ENCODE results near the gene POF1B.

The POF1B gene, protein sequence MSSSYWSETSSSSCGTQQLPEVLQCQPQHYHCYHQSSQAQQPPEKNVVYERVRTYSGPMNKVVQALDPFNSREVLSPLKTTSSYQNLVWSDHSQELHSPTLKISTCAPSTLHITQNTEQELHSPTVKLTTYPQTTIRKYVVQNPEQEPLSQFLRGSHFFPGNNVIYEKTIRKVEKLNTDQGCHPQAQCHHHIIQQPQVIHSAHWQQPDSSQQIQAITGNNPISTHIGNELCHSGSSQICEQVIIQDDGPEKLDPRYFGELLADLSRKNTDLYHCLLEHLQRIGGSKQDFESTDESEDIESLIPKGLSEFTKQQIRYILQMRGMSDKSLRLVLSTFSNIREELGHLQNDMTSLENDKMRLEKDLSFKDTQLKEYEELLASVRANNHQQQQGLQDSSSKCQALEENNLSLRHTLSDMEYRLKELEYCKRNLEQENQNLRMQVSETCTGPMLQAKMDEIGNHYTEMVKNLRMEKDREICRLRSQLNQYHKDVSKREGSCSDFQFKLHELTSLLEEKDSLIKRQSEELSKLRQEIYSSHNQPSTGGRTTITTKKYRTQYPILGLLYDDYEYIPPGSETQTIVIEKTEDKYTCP

DNA sequence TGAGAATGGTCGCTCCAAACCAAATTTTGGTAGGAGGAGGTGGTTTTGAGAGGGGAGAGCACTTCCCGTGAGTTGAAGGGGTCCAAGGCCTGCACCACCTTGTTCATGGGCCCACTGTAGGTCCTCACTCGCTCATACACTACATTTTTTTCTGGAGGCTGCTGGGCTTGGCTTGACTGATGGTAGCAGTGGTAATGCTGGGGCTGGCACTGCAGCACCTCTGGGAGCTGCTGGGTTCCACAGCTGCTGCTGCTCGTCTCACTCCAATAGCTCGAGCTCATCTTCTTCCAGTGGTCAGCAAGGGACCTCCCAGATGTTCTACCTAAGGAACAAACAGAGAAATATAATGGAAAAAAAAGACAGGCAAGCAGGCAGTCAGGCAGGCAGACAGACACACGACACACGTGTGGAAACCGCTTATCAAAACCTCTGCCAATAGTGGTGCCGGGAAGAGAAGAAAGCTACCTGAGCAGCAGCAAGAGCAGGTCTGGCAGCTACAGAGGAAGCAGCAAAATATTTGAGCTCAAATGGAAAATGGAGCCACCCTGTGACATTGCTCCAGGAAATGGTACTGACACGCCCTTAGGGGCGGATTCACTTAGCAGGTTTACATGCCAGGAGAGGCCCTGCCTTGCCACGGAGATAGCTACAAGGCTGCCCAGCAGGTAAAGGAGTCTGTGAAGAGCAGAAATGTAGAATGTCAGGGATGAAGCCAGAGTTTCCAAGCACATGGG is at the start of gene POF1B:
Gene POF1B (minus strand): TSS at position 492 of the 734 bp plus-strand sequence. CDS start 211 bp downstream, at position 281.
- no peak within 1 kb of the TSS for H3K4me3 ChIP-seq (ENCODE audit: low read depth in 1 of 2, low read length in 1 of 2)
- no peak within 1 kb of the TSS for H3K27ac ChIP-seq
- no peaks in the 10 kb centered on the region for H3K27me3 ChIP-seq
- H3K36me3 ChIP-seq = no peaks in the 10 kb centered on the region
- H3K4me1 ChIP-seq (ENCODE audit: control insufficient read depth in 1 of 2, insufficient read depth in 1 of 2, low read depth in 1 of 2, low read length in 1 of 2) = no peaks in the 10 kb centered on the region
- no peaks in the 10 kb centered on the region for H3K9me3 ChIP-seq
- TF ChIP-seq, protein P1, sequence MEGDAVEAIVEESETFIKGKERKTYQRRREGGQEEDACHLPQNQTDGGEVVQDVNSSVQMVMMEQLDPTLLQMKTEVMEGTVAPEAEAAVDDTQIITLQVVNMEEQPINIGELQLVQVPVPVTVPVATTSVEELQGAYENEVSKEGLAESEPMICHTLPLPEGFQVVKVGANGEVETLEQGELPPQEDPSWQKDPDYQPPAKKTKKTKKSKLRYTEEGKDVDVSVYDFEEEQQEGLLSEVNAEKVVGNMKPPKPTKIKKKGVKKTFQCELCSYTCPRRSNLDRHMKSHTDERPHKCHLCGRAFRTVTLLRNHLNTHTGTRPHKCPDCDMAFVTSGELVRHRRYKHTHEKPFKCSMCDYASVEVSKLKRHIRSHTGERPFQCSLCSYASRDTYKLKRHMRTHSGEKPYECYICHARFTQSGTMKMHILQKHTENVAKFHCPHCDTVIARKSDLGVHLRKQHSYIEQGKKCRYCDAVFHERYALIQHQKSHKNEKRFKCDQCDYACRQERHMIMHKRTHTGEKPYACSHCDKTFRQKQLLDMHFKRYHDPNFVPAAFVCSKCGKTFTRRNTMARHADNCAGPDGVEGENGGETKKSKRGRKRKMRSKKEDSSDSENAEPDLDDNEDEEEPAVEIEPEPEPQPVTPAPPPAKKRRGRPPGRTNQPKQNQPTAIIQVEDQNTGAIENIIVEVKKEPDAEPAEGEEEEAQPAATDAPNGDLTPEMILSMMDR (IDR thresholded peaks at IDR 0.05) = no peak

DNA sequence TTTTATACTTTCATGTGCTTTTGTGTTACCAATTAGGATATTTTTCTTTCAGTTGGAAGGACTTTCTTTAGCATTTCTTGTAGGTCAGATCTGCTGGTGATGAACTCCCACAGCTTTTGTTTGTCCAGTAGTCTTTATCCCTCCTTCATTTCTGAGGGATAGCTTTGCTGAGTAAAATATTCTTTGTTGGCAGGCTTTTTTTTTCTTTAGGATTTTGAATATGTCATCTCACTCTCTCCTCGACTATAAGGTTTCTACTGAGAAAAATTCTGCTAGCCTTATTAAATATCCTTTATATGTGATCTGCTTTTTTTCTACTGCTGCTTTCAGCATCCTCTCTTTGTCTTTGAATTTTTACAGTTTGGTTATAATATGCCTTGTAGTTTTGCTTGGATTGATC is 49.6 kb upstream of the POF1B start:
- Histone ChIP-seq H3K9me3 (no peaks in the 10 kb centered on the region), H3K4me3 (ENCODE audit: low read depth in 1 of 2, low read length in 1 of 2) (no peak overlapping the region), H3K27ac (no peak overlapping the region), H3K27me3 (no peaks in the 10 kb centered on the region), H3K36me3 (no peaks in the 10 kb centered on the region), H3K4me1 (ENCODE audit: control insufficient read depth in 1 of 2, insufficient read depth in 1 of 2, low read depth in 1 of 2, low read length in 1 of 2) (no peaks in the 10 kb centered on the region)
- TF ChIP-seq, protein P1 (IDR thresholded peaks at IDR 0.05) = no peak

DNA sequence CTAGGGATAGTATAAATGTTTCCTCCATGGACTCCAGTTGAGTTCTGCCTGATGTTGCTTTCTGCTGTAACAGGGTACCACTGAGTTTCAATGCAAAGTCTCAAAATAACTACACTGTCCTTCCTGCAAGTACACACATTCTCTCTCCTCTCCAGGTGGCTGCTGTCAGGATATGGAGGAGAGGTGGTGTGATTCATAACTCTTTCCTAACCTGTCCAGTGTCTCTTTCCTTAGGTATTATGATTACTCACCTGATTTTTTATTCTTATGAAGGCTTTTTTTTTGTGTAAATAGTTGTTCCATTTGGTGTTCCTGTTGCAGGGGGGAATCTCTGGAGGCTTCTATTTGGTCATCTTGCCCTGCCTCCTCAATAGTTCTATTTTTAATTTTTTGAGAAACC is 39.8 kb upstream of the POF1B start:
- Histone ChIP-seq H3K36me3 (no peaks in the 10 kb centered on the region), H3K27ac (no peak overlapping the region), H3K4me1 (ENCODE audit: control insufficient read depth in 1 of 2, insufficient read depth in 1 of 2, low read depth in 1 of 2, low read length in 1 of 2) (no peaks in the 10 kb centered on the region), H3K27me3 (no peaks in the 10 kb centered on the region), H3K4me3 (ENCODE audit: low read depth in 1 of 2, low read length in 1 of 2) (no peak overlapping the region), H3K9me3 (no peaks in the 10 kb centered on the region)
- TF ChIP-seq, protein P1 (IDR thresholded peaks at IDR 0.05) = no peak

DNA sequence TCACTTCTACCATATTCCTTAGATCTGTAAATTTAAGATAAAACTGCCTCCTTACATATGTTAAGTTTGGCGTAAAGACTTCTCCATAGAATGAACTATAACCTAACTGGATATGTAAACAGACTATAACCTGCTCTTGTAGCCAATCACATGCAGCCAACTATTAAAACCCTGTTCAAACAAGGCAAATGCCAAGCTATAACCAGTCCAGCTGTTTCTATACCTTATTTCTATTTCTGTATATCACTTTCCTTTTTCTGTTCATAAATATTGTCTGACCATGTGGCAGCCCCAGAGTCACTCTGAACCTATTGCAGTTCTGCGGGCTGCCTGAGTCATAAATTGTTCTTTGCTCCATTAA is 12.4 kb upstream of the POF1B start:
- no peak overlapping the region for H3K27ac ChIP-seq
- no peaks in the 10 kb centered on the region for H3K9me3 ChIP-seq
- no peaks in the 10 kb centered on the region for H3K27me3 ChIP-seq
- no peak overlapping the region for H3K4me3 ChIP-seq (ENCODE audit: low read depth in 1 of 2, low read length in 1 of 2)
- H3K36me3 ChIP-seq = no peaks in the 10 kb centered on the region
- H3K4me1 ChIP-seq (ENCODE audit: control insufficient read depth in 1 of 2, insufficient read depth in 1 of 2, low read depth in 1 of 2, low read length in 1 of 2) = no peaks in the 10 kb centered on the region
- TF ChIP-seq, protein P1 (IDR thresholded peaks at IDR 0.05) = no peak

DNA sequence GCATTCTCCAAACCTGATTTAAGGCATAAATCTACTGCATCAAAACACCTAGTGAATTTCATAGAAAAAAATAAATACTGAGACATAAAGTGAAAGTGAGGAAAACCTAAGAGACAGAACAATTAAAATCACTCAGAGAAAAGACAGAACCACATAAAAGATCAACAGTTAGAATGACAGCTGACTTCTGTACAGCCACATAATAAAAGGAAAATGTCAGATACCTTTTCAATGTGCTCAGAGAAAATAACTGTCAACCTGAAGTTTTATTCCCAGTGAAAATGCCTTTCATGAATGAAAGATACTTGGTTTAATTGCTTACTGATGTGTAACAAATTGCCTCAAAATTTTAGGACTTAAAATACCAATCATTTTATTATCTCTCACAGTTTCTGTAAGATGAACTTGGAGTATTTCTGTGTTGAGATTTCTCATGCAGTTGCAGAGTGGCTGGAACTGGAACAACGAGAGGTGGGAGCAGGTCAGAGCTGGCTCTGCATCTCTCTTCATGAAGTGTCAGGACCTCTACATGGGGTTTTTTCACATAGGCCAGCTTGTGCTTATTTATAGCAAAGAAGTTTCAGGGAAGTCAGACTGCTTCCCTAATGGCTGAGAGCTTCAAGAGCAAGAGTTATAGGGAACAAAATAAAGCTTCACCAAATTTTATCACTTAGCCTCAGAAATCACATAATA is 11.9 kb upstream of the POF1B start:
- Histone ChIP-seq H3K36me3 (no peaks in the 10 kb centered on the region), H3K4me3 (ENCODE audit: low read depth in 1 of 2, low read length in 1 of 2) (no peak overlapping the region), H3K9me3 (no peaks in the 10 kb centered on the region), H3K27me3 (no peaks in the 10 kb centered on the region), H3K27ac (no peak overlapping the region), H3K4me1 (ENCODE audit: control insufficient read depth in 1 of 2, insufficient read depth in 1 of 2, low read depth in 1 of 2, low read length in 1 of 2) (no peaks in the 10 kb centered on the region)
- TF ChIP-seq, protein P1 (IDR thresholded peaks at IDR 0.05) = no peak
